ENCODE measurements around the gene CCDC40.
A peak's percentile ranks its signal among the peaks of the same experiment; 100 is the strongest.
"Not testable (repeated sequence)": the region's sequence is repeated elsewhere in the genome, so short reads cannot be mapped to it uniquely, and the experiment has no call there.

CCDC40 gene

GRCh38 chr17:80035937-80036714, at the start of gene CCDC40:
TSS of gene CCDC40 (plus strand) at chr17:80036642. CDS start at chr17:80036663, 21 bp downstream.
- DNase-seq = peak; percentile 70

GRCh38 chr17:79987187-79987934, 49.1 kb upstream of the CCDC40 start:
- DNase-seq = no peak

- DNase-seq = no peak
These were observed 48.6 kb upstream of the CCDC40 start for GRCh38 chr17:79987935-79988184.

GRCh38 chr17:79988185-79988971, 48.1 kb upstream of the CCDC40 start:
- peak; percentile 52 for DNase-seq

- DNase-seq = no peak
These were observed 47.2 kb upstream of the CCDC40 start for GRCh38 chr17:79989106-79989835.

GRCh38 chr17:79990051-79990592, 46.3 kb upstream of the CCDC40 start:
- no peak for DNase-seq

- no peak for DNase-seq
These were observed 45.7 kb upstream of the CCDC40 start for GRCh38 chr17:79990704-79991103.

GRCh38 chr17:79991140-79991923, 45.1 kb upstream of the CCDC40 start:
- peak; percentile 76 for DNase-seq

- peak; percentile 45 for DNase-seq
These were observed 44.4 kb upstream of the CCDC40 start for GRCh38 chr17:79991924-79992648.

GRCh38 chr17:79992649-79993389, 43.6 kb upstream of the CCDC40 start:
- peak; percentile 20 for DNase-seq

- DNase-seq = peak; percentile 96
These were observed 42.8 kb upstream of the CCDC40 start for GRCh38 chr17:79993390-79994227.

- not testable (repeated sequence) for DNase-seq
These were observed 42.2 kb upstream of the CCDC40 start for GRCh38 chr17:79994228-79994569.

- DNase-seq = no peak
These were observed 41.8 kb upstream of the CCDC40 start for GRCh38 chr17:79994602-79995001.

- DNase-seq = no peak
These were observed 40.7 kb upstream of the CCDC40 start for GRCh38 chr17:79995696-79996095.

GRCh38 chr17:79996291-79996690, 40.2 kb upstream of the CCDC40 start:
- DNase-seq = no peak

GRCh38 chr17:79997011-79997660, 39.3 kb upstream of the CCDC40 start:
- no peak for DNase-seq

GRCh38 chr17:80000136-80000535, 36.3 kb upstream of the CCDC40 start:
- no peak for DNase-seq

- no peak for DNase-seq
These were observed 35.3 kb upstream of the CCDC40 start for GRCh38 chr17:80000981-80001775.
